IMR-90 (cell line): Measurements from ENCODE around the gene DAGLA. TPM values are rescaled to one million over a fixed set of nuclear protein-coding genes. Genes with fewer than 3 reads are reported as not detected.

Experiments used
- ATAC-seq: fragments of 200-7000 bp; cut with Tn5 transposase; 2 replicates; pipeline ENCODE4 v1.9.1; 2020; ENCODE audit warnings: low read depth, mild to moderate bottlenecking, moderate library complexity
- BruUV-seq: library from RNA; stranded (reverse); fragments of 400-500 nt; replicated peaks from 2 replicates; lab custom pipeline; 2021; lab: Mats Ljungman, UMichigan
- CTCF ChIA-PET: fragments of 300-600 bp; formaldehyde crosslinking; extraction: SDS; loops from one replicate; lab custom pipeline; 2021; ENCODE audit warnings: antibody characterized with exemption; lab: Yijun Ruan, JAX
- POLR2A ChIA-PET: fragments of 300-600 bp; sonication (Branson Sonifier 250); formaldehyde crosslinking; loops from one replicate; lab custom pipeline; 2022; ENCODE audit warnings: antibody characterized with exemption; ENCODE audit not compliant: unreplicated experiment; lab: Charles Lee
- DNase-seq: peaks from one replicate; pipeline ENCODE4 v3.0.0; 2013
- H2AFZ ChIP-seq: replicated peaks from 2 replicates; pipeline ENCODE3; 2013; ENCODE audit warnings: low read length, mild to moderate bottlenecking; ENCODE audit not compliant: poor library complexity
- H2AK5ac ChIP-seq: 2 replicates; pipeline ENCODE4 v1.6.1; 2013; ENCODE audit warnings: low read depth, low read length, inconsistent platforms
- H2AK9ac ChIP-seq: replicated peaks from 2 replicates; pipeline ENCODE3; 2013; ENCODE audit warnings: mild to moderate bottlenecking, low read depth, low read length, moderate library complexity; ENCODE audit not compliant: poor library complexity
- H2BK120ac ChIP-seq: 2 replicates; pipeline ENCODE4 v1.6.1; 2013; ENCODE audit warnings: low read depth, low read length, inconsistent platforms
- H2BK15ac ChIP-seq: 3 replicates; pipeline ENCODE4 v1.6.1; 2013; ENCODE audit warnings: low read depth, low read length, inconsistent platforms
- H2BK20ac ChIP-seq: 2 replicates; pipeline ENCODE4 v1.6.1; 2013; ENCODE audit warnings: low read depth, mild to moderate bottlenecking, inconsistent platforms, low read length, moderate library complexity
- H2BK5ac ChIP-seq: 2 replicates; pipeline ENCODE4 v1.6.1; 2013; ENCODE audit warnings: mild to moderate bottlenecking, low read depth, low read length, inconsistent platforms; ENCODE audit not compliant: poor library complexity, severe bottlenecking
- H3K14ac ChIP-seq: replicated peaks from 2 replicates; pipeline ENCODE4 v1.6.1; 2013; ENCODE audit warnings: low read depth, low read length, inconsistent platforms
- H3K18ac ChIP-seq: 2 replicates; pipeline ENCODE4 v1.6.1; 2013; ENCODE audit warnings: low read depth, low read length, control low read depth
- H3K23ac ChIP-seq: 2 replicates; pipeline ENCODE4 v1.6.1; 2013; ENCODE audit warnings: low read depth, low read length, inconsistent platforms
- H3K27ac ChIP-seq: 2 replicates; pipeline ENCODE4 v1.5.1; 2013; ENCODE audit warnings: mild to moderate bottlenecking, control low read depth, low read length; ENCODE audit not compliant: insufficient read depth
- H3K27me3 ChIP-seq: 2 replicates; pipeline ENCODE4 v1.6.1; 2013; ENCODE audit warnings: low read length; ENCODE audit not compliant: control insufficient read depth, insufficient read depth
- H3K36me3 ChIP-seq: 2 replicates; pipeline ENCODE4 v1.6.1; 2013; ENCODE audit warnings: low read length, mixed read lengths; ENCODE audit not compliant: control insufficient read depth, insufficient read depth
- H3K4ac ChIP-seq: 2 replicates; pipeline ENCODE4 v1.6.1; 2013; ENCODE audit warnings: low read depth, low read length, inconsistent platforms
- H3K4me1 ChIP-seq: 2 replicates; pipeline ENCODE4 v1.6.1; 2013; ENCODE audit warnings: low read length, mixed read lengths; ENCODE audit not compliant: control insufficient read depth, insufficient read depth
- H3K4me2 ChIP-seq: 2 replicates; pipeline ENCODE4 v1.6.1; 2013; ENCODE audit warnings: low read depth, mild to moderate bottlenecking, control low read depth, low read length, moderate library complexity
- H3K4me3 ChIP-seq: 2 replicates; pipeline ENCODE4 v1.5.1; 2013; ENCODE audit warnings: low read depth, mild to moderate bottlenecking, control low read depth, low read length, moderate library complexity; ENCODE audit not compliant: insufficient read depth
- H3K56ac ChIP-seq: 2 replicates; pipeline ENCODE4 v1.6.1; 2013; ENCODE audit warnings: low read length, inconsistent platforms; ENCODE audit not compliant: insufficient read depth; ENCODE audit errors: extremely low read depth
- H3K79me1 ChIP-seq, 2 experiments: 2 replicates each; pipeline ENCODE4 v1.6.1; 2013; ENCODE audit warnings: low read length in 2 of 2, inconsistent platforms in 1 of 2, low read depth in 1 of 2
- H3K9ac ChIP-seq: 2 replicates; pipeline ENCODE4 v1.6.1; 2013; ENCODE audit warnings: low read depth, low read length, control low read depth
- H3K9me1 ChIP-seq: 2 replicates; pipeline ENCODE4 v1.6.1; 2013; ENCODE audit warnings: low read length, inconsistent platforms; ENCODE audit not compliant: insufficient read depth
- H3K9me3 ChIP-seq: 2 replicates; pipeline ENCODE4 v1.6.1; 2013; ENCODE audit warnings: low read length; ENCODE audit not compliant: control insufficient read depth, insufficient read depth
- H4K20me1 ChIP-seq: 2 replicates; pipeline ENCODE4 v1.6.1; 2013; ENCODE audit warnings: low read length, inconsistent platforms; ENCODE audit not compliant: insufficient read depth
- H4K5ac ChIP-seq: 2 replicates; pipeline ENCODE4 v1.6.1; 2013; ENCODE audit warnings: mild to moderate bottlenecking, low read depth, low read length, control low read depth
- H4K8ac ChIP-seq, 2 experiments: 2 replicates each; pipeline ENCODE4 v1.6.1; 2013; ENCODE audit warnings: low read depth in 2 of 2, low read length in 2 of 2, control low read depth in 1 of 2, inconsistent platforms in 1 of 2
- H4K91ac ChIP-seq: 2 replicates; pipeline ENCODE4 v1.6.1; 2013; ENCODE audit warnings: low read depth, low read length, inconsistent platforms; ENCODE audit not compliant: insufficient read depth
- BHLHE40 ChIP-seq: fragments of 150-350 bp; IDR thresholded peaks from 2 replicates; pipeline ENCODE4 v1.6.1; 2016; ENCODE audit warnings: mild to moderate bottlenecking, low read depth, low read length
- CEBPB ChIP-seq: IDR thresholded peaks from 2 replicates; pipeline ENCODE4 v1.6.1; 2012; ENCODE audit warnings: low read depth, low read length, improper control_type of control experiment
- CHD1 ChIP-seq: IDR thresholded peaks from 2 replicates; pipeline ENCODE4 v1.6.1; 2012; ENCODE audit warnings: low read depth, low read length, improper control_type of control experiment
- FOS ChIP-seq: fragments of 150-350 bp; IDR thresholded peaks from 2 replicates; pipeline ENCODE4 v1.6.1; 2016; ENCODE audit warnings: low read depth, low read length
- MXI1 ChIP-seq: IDR thresholded peaks from 2 replicates; pipeline ENCODE4 v1.6.1; 2012; ENCODE audit warnings: low read depth, mild to moderate bottlenecking, low read length, moderate library complexity, borderline replicate concordance
- POLR2A ChIP-seq: IDR thresholded peaks from 2 replicates; pipeline ENCODE4 v1.6.1; 2012; ENCODE audit warnings: mild to moderate bottlenecking, low read depth, low read length
- RAD21 ChIP-seq: IDR thresholded peaks from 2 replicates; pipeline ENCODE4 v1.6.1; 2012; ENCODE audit warnings: low read length, improper control_type of control experiment
- RCOR1 ChIP-seq: IDR thresholded peaks from 2 replicates; pipeline ENCODE4 v1.6.1; 2012; ENCODE audit warnings: mild to moderate bottlenecking, low read length, improper control_type of control experiment; ENCODE audit not compliant: insufficient replicate concordance
- SMC3 ChIP-seq: fragments of 150-350 bp; IDR thresholded peaks from 2 replicates; pipeline ENCODE4 v1.6.1; 2016; ENCODE audit warnings: low read depth, mild to moderate bottlenecking, antibody characterized with exemption, low read length, moderate library complexity
- USF2 ChIP-seq: fragments of 150-350 bp; IDR thresholded peaks from 2 replicates; pipeline ENCODE4 v1.6.1; 2017; ENCODE audit warnings: mild to moderate bottlenecking, antibody characterized with exemption, low read length, low read depth
- WGBS, 2 experiments: methylation state at CpG; one replicate each; pipeline versions ENCODE4 v1.1.5 to v1.1.7; 2013; ENCODE audit warnings: missing lambda C conversion rate in 2 of 2; ENCODE audit not compliant: insufficient read length in 1 of 2; ENCODE audit errors: extremely low coverage in 2 of 2; 5-methylcytosine and 5-hydroxymethylcytosine counted together
- dilution Hi-C: fragments of 300-500 bp; cut with HindIII; formaldehyde crosslinking; loops from one replicate; pipeline ENCODE4 v1.14.3; 2018; ENCODE audit warnings: low sequenced_read_pairs; ENCODE audit not compliant: unreplicated experiment
- in situ Hi-C: fragments of 300-500 bp; cut with MboI; formaldehyde crosslinking; loops from 3 replicates; pipeline ENCODE4 v1.14.3; 2019; ENCODE audit warnings: low sequenced_read_pairs, inconsistent platforms, mixed read lengths
- intact Hi-C: fragments of 100-400 bp; cut with micrococcal nuclease; formaldehyde crosslinking; loops from 2 replicates; pipeline ENCODE4 v1.10.0; 2022
- polyA plus RNA-seq, 3 experiments: library from polyadenylated mRNA; depleted of rRNA; stranded (reverse); fragments of >200 nt; gene quantifications; 2 replicates each; pipeline ENCODE4 v1.2.3, GENCODE V29; 2012; ENCODE audit warnings: low replicate concordance in 1 of 3
- total RNA-seq: library from RNA; depleted of rRNA; stranded (reverse); fragments of >200 nt; gene quantifications from 2 replicates; pipeline ENCODE4 v1.2.3, GENCODE V29; 2012

DAGLA gene
- total and polyA plus RNA-seq, 2 of the 4 experiments (the other 2 are of a cell fraction) = 0.90 to 3.8 TPM

- Histone ChIP-seq H3K4me3 (no peak overlapping the region), H3K18ac (no peak overlapping the region), H3K79me1 (no peaks in the 10 kb centered on the region), H2AFZ (no peak overlapping the region), H3K27ac (no peak overlapping the region), H3K4me1 (peaks cover 7% of the 10 kb centered on the region; the same call in 1 of the 2 replicates), H3K14ac (no peak overlapping the region), H2BK5ac (no peak overlapping the region), H3K4ac (no peak overlapping the region), H3K56ac (no peak overlapping the region), H4K91ac (no peak overlapping the region), H3K23ac (no peak overlapping the region), H2AK9ac (no peak overlapping the region), H3K36me3 (no peaks in the 10 kb centered on the region), H3K4me2 (no peak overlapping the region), H2BK20ac (no peak overlapping the region), H3K9me3 (no peaks in the 10 kb centered on the region), H3K9me1 (no peaks in the 10 kb centered on the region), H4K8ac (no peak overlapping the region), H4K20me1 (no peaks in the 10 kb centered on the region), H3K9ac (no peak overlapping the region), H2BK15ac (no peak overlapping the region), H2AK5ac (no peak overlapping the region), H2BK120ac (no peak overlapping the region), H4K5ac (no peak overlapping the region), H3K27me3 (peaks cover 11% of the 10 kb centered on the region)
- ChIA-PET CTCF (no interaction called here), POLR2A (no interaction called here)
- TF ChIP-seq POLR2A (no peak), RAD21 (no peak), CHD1 (no peak), MXI1 (no peak), CEBPB (no peak), BHLHE40 (no peak), FOS (no peak), SMC3 (no peak), RCOR1 (no peak), USF2 (no peak)
- DNase-seq = no peak
- ATAC-seq = no peak
- dilution Hi-C loops = no loop called here
- no TSS peak for BruUV-seq
- intact Hi-C loops = no loop called here
- WGBS, 2 experiments = no CpG with 5 or more reads among the region's 8 CpGs
- in situ Hi-C loops = no loop called here
Measured at GRCh38 chr11:61642162-61642561, 38.0 kb upstream of the DAGLA start.
